AML-193 (cell line): ENCODE data around the gene TEX261.
"Not testable (repeated sequence)": the region's sequence is repeated elsewhere in the genome, so short reads cannot be mapped to it uniquely, and the experiment has no call there.

Experiments used
- DNase-seq, 2 experiments: peaks; one replicate each; lab custom pipeline; 2025; lab: John Stamatoyannopoulos, UW

The TEX261 gene

GRCh38 chr2:70999931-71000330 lies 5.3 kb upstream of the TEX261 start:
- not testable (repeated sequence) for DNase-seq

GRCh38 chr2:70999362-70999761 lies 4.7 kb upstream of the TEX261 start:
- DNase-seq: no peak

- DNase-seq: not testable (repeated sequence)
Measured at GRCh38 chr2:70998885-70999284, 4.2 kb upstream of the TEX261 start.

- peak; percentile 24 to 41 for DNase-seq
Measured at GRCh38 chr2:70995426-70995729, 705 bp upstream of the TEX261 start.

GRCh38 chr2:70994009-70994698 lies 519 bp downstream of the TEX261 start:
- DNase-seq: no peak

- peak in 1 of 2 experiments; percentile 22 for DNase-seq
Measured at GRCh38 chr2:70992945-70993853, 1.5 kb downstream of the TEX261 start.

GRCh38 chr2:70991742-70992141 lies 2.9 kb downstream of the TEX261 start:
- no peak for DNase-seq

GRCh38 chr2:70991142-70991541 lies 3.5 kb downstream of the TEX261 start:
- no peak for DNase-seq

- no peak for DNase-seq
Measured at GRCh38 chr2:70990216-70990615, 4.5 kb downstream of the TEX261 start.

GRCh38 chr2:70988726-70989648 lies 5.7 kb downstream of the TEX261 start:
- no peak for DNase-seq

- no peak for DNase-seq
Measured at GRCh38 chr2:70988151-70988550, 6.5 kb downstream of the TEX261 start.

- DNase-seq: no peak
Measured at GRCh38 chr2:70987386-70987785, 7.3 kb downstream of the TEX261 start.

- no peak for DNase-seq
Measured at GRCh38 chr2:70986499-70987189, 8.0 kb downstream of the TEX261 start.

GRCh38 chr2:70985956-70986355 lies 8.7 kb downstream of the TEX261 start:
- DNase-seq: no peak

GRCh38 chr2:70985283-70985688 lies 9.4 kb downstream of the TEX261 start:
- DNase-seq: no peak

GRCh38 chr2:70984576-70985282 lies 9.9 kb downstream of the TEX261 start:
- peak; percentile 41 to 53 for DNase-seq

- DNase-seq: no peak
Measured at GRCh38 chr2:70984228-70984575, 10.5 kb downstream of the TEX261 start.

GRCh38 chr2:70983506-70984227 lies 11.0 kb downstream of the TEX261 start:
- DNase-seq: no peak

GRCh38 chr2:70982971-70983370 lies 11.7 kb downstream of the TEX261 start:
- DNase-seq: no peak
